ENCODE measurements around the gene RAPGEF2.

The RAPGEF2 gene

GRCh38 chr4:159150821-159151390, 48.0 kb downstream of the RAPGEF2 start:
- TF ChIP-seq MYC (IDR thresholded peaks at IDR 0.05; ENCODE audit: low read depth, low read length) (no peak), MAX (IDR thresholded peaks at IDR 0.05; ENCODE audit: low read depth, low read length) (no peak), POLR2A (IDR thresholded peaks at IDR 0.05; ENCODE audit: extremely low read depth, insufficient read length) (no peak), CTCF (IDR thresholded peaks at IDR 0.05; ENCODE audit: low read depth, low read length) (no peak)
- DNase-seq (ENCODE audit: low read depth): no peak
- H3K4me3 ChIP-seq (ENCODE audit: low read depth, low read length): no peak overlapping the region

GRCh38 chr4:159151689-159152088, 48.8 kb downstream of the RAPGEF2 start:
- no peak for TF ChIP-seq MYC (IDR thresholded peaks at IDR 0.05; ENCODE audit: low read depth, low read length)
- no peak for TF ChIP-seq POLR2A (IDR thresholded peaks at IDR 0.05; ENCODE audit: extremely low read depth, insufficient read length)
- no peak for TF ChIP-seq MAX (IDR thresholded peaks at IDR 0.05; ENCODE audit: low read depth, low read length)
- TF ChIP-seq CTCF (IDR thresholded peaks at IDR 0.05; ENCODE audit: low read depth, low read length): no peak
- H3K4me3 ChIP-seq (ENCODE audit: low read depth, low read length): no peak overlapping the region
- no peak for DNase-seq (ENCODE audit: low read depth)

- no peak overlapping the region for H3K4me3 ChIP-seq (ENCODE audit: low read depth, low read length)
- no peak for TF ChIP-seq MYC (IDR thresholded peaks at IDR 0.05; ENCODE audit: low read depth, low read length)
- no peak for TF ChIP-seq MAX (IDR thresholded peaks at IDR 0.05; ENCODE audit: low read depth, low read length)
- no peak for TF ChIP-seq POLR2A (IDR thresholded peaks at IDR 0.05; ENCODE audit: extremely low read depth, insufficient read length)
- no peak for TF ChIP-seq CTCF (IDR thresholded peaks at IDR 0.05; ENCODE audit: low read depth, low read length)
- DNase-seq (ENCODE audit: low read depth): no peak
Measured at GRCh38 chr4:159152181-159152580, 49.3 kb downstream of the RAPGEF2 start.

GRCh38 chr4:159153669-159154068, 50.8 kb downstream of the RAPGEF2 start:
- no peak overlapping the region for H3K4me3 ChIP-seq (ENCODE audit: low read depth, low read length)
- DNase-seq (ENCODE audit: low read depth): no peak
- TF ChIP-seq CTCF (IDR thresholded peaks at IDR 0.05; ENCODE audit: low read depth, low read length) (no peak), MYC (IDR thresholded peaks at IDR 0.05; ENCODE audit: low read depth, low read length) (no peak), POLR2A (IDR thresholded peaks at IDR 0.05; ENCODE audit: extremely low read depth, insufficient read length) (no peak), MAX (IDR thresholded peaks at IDR 0.05; ENCODE audit: low read depth, low read length) (no peak)

- H3K4me3 ChIP-seq (ENCODE audit: low read depth, low read length): no peak overlapping the region
- DNase-seq (ENCODE audit: low read depth): no peak
- TF ChIP-seq POLR2A (IDR thresholded peaks at IDR 0.05; ENCODE audit: extremely low read depth, insufficient read length) (no peak), MAX (IDR thresholded peaks at IDR 0.05; ENCODE audit: low read depth, low read length) (no peak), CTCF (IDR thresholded peaks at IDR 0.05; ENCODE audit: low read depth, low read length) (no peak), MYC (IDR thresholded peaks at IDR 0.05; ENCODE audit: low read depth, low read length) (no peak)
Measured at GRCh38 chr4:159155119-159155518, 52.2 kb downstream of the RAPGEF2 start.

Data from NB4 (cell line).